SK-N-SH (cell line): ENCODE measurements around the gene SERPINB3. TPM values are rescaled to one million over a fixed set of nuclear protein-coding genes. Genes with fewer than 3 reads are reported as not detected.

ENCODE experiments used
- CTCF ChIA-PET: fragments of 300-600, 350-600 bp; formaldehyde crosslinking; extraction: SDS; loops from one replicate; lab custom pipeline; 2021; lab: Yijun Ruan, JAX
- POLR2A ChIA-PET: fragments of 350-600 bp; sonication (Branson Sonifier 250); formaldehyde crosslinking; extraction: SDS; loops from one replicate; lab custom pipeline; 2020; ENCODE audit warnings: antibody characterized with exemption, inconsistent platforms; lab: Yijun Ruan, JAX
- DNase-seq: peaks from one replicate; pipeline ENCODE4 v3.0.0; 2012
- H2AFZ ChIP-seq: fragments of 200-600 bp; sonication (generic); 2 replicates; pipeline ENCODE4 v1.8.1; 2016; ENCODE audit warnings: antibody characterized with exemption, mild to moderate bottlenecking, low read depth
- H3F3A ChIP-seq: fragments of 200-600 bp; sonication (generic); replicated peaks from 2 replicates; pipeline ENCODE3; 2016; ENCODE audit warnings: antibody characterized with exemption, mild to moderate bottlenecking; ENCODE audit not compliant: insufficient read depth
- H3K27ac ChIP-seq, 2 experiments: fragments of 200-500 bp in 1 of 2; fragments of 200-600 bp in 1 of 2; sonication (Bioruptor generic) in 1 of 2; sonication (generic), shearing (Covaris generic) in 1 of 2; 2 replicates each; pipeline versions ENCODE4 v1.5.1 to v1.6.1; 2014 to 2016; ENCODE audit warnings: low read depth in 2 of 2, inconsistent platforms in 1 of 2, low read length in 1 of 2, mild to moderate bottlenecking in 1 of 2, mixed read lengths in 1 of 2
- H3K27me3 ChIP-seq: fragments of 200-600 bp; sonication (generic), shearing (Covaris generic); 2 replicates; pipeline ENCODE4 v1.6.1; 2016; ENCODE audit warnings: mixed run types; ENCODE audit not compliant: insufficient read depth
- H3K36me3 ChIP-seq, 2 experiments: fragments of 200-500 bp in 1 of 2; fragments of 200-600 bp in 1 of 2; sonication (Bioruptor generic) in 1 of 2; sonication (generic) in 1 of 2; replicated peaks in 1 of 2; 2 replicates each; pipeline versions ENCODE3 to v1.5.1; 2014 to 2016; ENCODE audit warnings: low read length in 1 of 2, mild to moderate bottlenecking in 1 of 2; ENCODE audit not compliant: insufficient read depth in 2 of 2, control insufficient read depth in 1 of 2
- H3K4me1 ChIP-seq, 2 experiments: fragments of 200-500 bp in 1 of 2; fragments of 200-600 bp in 1 of 2; sonication (Bioruptor generic) in 1 of 2; sonication (generic), shearing (Covaris generic) in 1 of 2; 2 replicates each; pipeline versions ENCODE4 v1.5.1 to v1.6.1; 2014 to 2016; ENCODE audit warnings: low read depth in 1 of 2, low read length in 1 of 2, mixed run types in 1 of 2; ENCODE audit not compliant: insufficient read depth in 2 of 2, control insufficient read depth in 1 of 2
- H3K4me2 ChIP-seq: fragments of 200-600 bp; sonication (generic), shearing (Covaris generic); 2 replicates; pipeline ENCODE4 v1.6.1; 2017; ENCODE audit warnings: mixed run types
- H3K4me3 ChIP-seq, 2 experiments: fragments of 200-500 bp in 1 of 2; fragments of 200-600 bp in 1 of 2; sonication (Bioruptor generic) in 1 of 2; sonication (generic), shearing (Covaris generic) in 1 of 2; 2 replicates each; pipeline versions ENCODE4 v1.5.1 to v1.8.1; 2014 to 2016; ENCODE audit warnings: low read depth in 2 of 2, inconsistent platforms in 1 of 2, low read length in 1 of 2, mild to moderate bottlenecking in 1 of 2, mixed read lengths in 1 of 2, moderate library complexity in 1 of 2
- H3K79me2 ChIP-seq: fragments of 200-600 bp; sonication (generic); 2 replicates; pipeline ENCODE4 v1.8.1; 2017; ENCODE audit warnings: mild to moderate bottlenecking; ENCODE audit not compliant: insufficient read depth
- H3K9ac ChIP-seq: fragments of 200-600 bp; sonication (generic); 2 replicates; pipeline ENCODE4 v1.6.1; 2017; ENCODE audit warnings: mixed run types
- H3K9me2 ChIP-seq: fragments of 200-600 bp; sonication (generic); 2 replicates; pipeline ENCODE4 v1.6.1; 2017; ENCODE audit warnings: mixed run types
- H3K9me3 ChIP-seq: fragments of 200-600 bp; sonication (generic); 2 replicates; pipeline ENCODE4 v1.6.1; 2017; ENCODE audit warnings: mixed run types, mild to moderate bottlenecking, moderate library complexity
- H4K20me1 ChIP-seq: fragments of 200-600 bp; sonication (generic); 2 replicates; pipeline ENCODE4 v1.6.1; 2017; ENCODE audit warnings: mild to moderate bottlenecking, mixed run types; ENCODE audit not compliant: insufficient read depth
- CHD2 ChIP-seq: fragments of 150-350 bp; IDR thresholded peaks from 2 replicates; pipeline ENCODE4 v1.6.1; 2018; ENCODE audit warnings: low read length; ENCODE audit not compliant: partially characterized antibody
- FOXM1 ChIP-seq: IDR thresholded peaks from 2 replicates; pipeline ENCODE4 v1.4.0; 2012; ENCODE audit warnings: low read depth, mild to moderate bottlenecking
- GABPA ChIP-seq: IDR thresholded peaks from 2 replicates; pipeline ENCODE4 v1.4.0; 2012; ENCODE audit warnings: low read depth, mild to moderate bottlenecking
- IRF3 ChIP-seq: fragments of 150-350 bp; IDR thresholded peaks from 2 replicates; pipeline ENCODE4 v1.6.1; 2016; ENCODE audit warnings: mild to moderate bottlenecking, low read depth, low read length
- NFIC ChIP-seq: IDR thresholded peaks from 2 replicates; pipeline ENCODE4 v1.4.0; 2012; ENCODE audit warnings: borderline replicate concordance
- RCOR1 ChIP-seq: fragments of 150-350 bp; IDR thresholded peaks from 2 replicates; pipeline ENCODE4 v1.6.1; 2017; ENCODE audit warnings: antibody characterized with exemption, low read length
- REST ChIP-seq: IDR thresholded peaks from 2 replicates; pipeline ENCODE4 v1.6.1; 2012; ENCODE audit warnings: mild to moderate bottlenecking, low read depth, low read length, moderate library complexity
- RFX5 ChIP-seq: IDR thresholded peaks from 2 replicates; pipeline ENCODE4 v1.6.1; 2012; ENCODE audit warnings: mild to moderate bottlenecking, improper control_type of control experiment, low read length
- SMC3 ChIP-seq: IDR thresholded peaks from 2 replicates; pipeline ENCODE4 v1.6.1; 2012; ENCODE audit warnings: low read depth, low read length, improper control_type of control experiment
- TAF1 ChIP-seq: IDR thresholded peaks from 2 replicates; pipeline ENCODE4 v1.6.1; 2012; ENCODE audit warnings: low read depth, mild to moderate bottlenecking, low read length, moderate library complexity, borderline replicate concordance
- WGBS: methylation state at CpG from one replicate; pipeline ENCODE4 v1.1.6; 2017; ENCODE audit warnings: low lambda C conversion rate; 5-methylcytosine and 5-hydroxymethylcytosine counted together
- polyA plus RNA-seq, 3 experiments: library from polyadenylated mRNA; depleted of rRNA; stranded (reverse); fragments of >200 nt; gene quantifications; 2 replicates each; pipeline ENCODE4 v1.2.3, GENCODE V29; 2012
- TF ChIP-seq, protein P1 (sequence below): IDR thresholded peaks from 2 replicates; pipeline ENCODE4; 2012
- TF ChIP-seq, protein P2 (sequence below): fragments of 200-600 bp; sonication (generic); IDR thresholded peaks from 2 replicates; pipeline ENCODE4 v1.6.1; 2017; ENCODE audit warnings: antibody characterized with exemption, mild to moderate bottlenecking, moderate library complexity
- TF ChIP-seq, protein P3 (sequence below): IDR thresholded peaks from 2 replicates; pipeline ENCODE4 v1.4.0; 2012; ENCODE audit warnings: low read depth
- TF ChIP-seq, protein P4 (sequence below): fragments of 150-350 bp; IDR thresholded peaks from 2 replicates; pipeline ENCODE4 v1.6.1; 2017; ENCODE audit warnings: antibody characterized with exemption, low read length, low read depth, borderline replicate concordance

Gene SERPINB3
- polyA plus RNA-seq, 1 of the 3 experiments (the other 2 are of a cell fraction): 0.07 TPM

- TF ChIP-seq, protein P1, sequence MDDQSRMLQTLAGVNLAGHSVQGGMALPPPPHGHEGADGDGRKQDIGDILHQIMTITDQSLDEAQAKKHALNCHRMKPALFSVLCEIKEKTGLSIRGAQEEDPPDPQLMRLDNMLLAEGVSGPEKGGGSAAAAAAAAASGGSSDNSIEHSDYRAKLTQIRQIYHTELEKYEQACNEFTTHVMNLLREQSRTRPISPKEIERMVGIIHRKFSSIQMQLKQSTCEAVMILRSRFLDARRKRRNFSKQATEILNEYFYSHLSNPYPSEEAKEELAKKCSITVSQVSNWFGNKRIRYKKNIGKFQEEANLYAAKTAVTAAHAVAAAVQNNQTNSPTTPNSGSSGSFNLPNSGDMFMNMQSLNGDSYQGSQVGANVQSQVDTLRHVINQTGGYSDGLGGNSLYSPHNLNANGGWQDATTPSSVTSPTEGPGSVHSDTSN: no peak
- TF ChIP-seq, protein P2, sequence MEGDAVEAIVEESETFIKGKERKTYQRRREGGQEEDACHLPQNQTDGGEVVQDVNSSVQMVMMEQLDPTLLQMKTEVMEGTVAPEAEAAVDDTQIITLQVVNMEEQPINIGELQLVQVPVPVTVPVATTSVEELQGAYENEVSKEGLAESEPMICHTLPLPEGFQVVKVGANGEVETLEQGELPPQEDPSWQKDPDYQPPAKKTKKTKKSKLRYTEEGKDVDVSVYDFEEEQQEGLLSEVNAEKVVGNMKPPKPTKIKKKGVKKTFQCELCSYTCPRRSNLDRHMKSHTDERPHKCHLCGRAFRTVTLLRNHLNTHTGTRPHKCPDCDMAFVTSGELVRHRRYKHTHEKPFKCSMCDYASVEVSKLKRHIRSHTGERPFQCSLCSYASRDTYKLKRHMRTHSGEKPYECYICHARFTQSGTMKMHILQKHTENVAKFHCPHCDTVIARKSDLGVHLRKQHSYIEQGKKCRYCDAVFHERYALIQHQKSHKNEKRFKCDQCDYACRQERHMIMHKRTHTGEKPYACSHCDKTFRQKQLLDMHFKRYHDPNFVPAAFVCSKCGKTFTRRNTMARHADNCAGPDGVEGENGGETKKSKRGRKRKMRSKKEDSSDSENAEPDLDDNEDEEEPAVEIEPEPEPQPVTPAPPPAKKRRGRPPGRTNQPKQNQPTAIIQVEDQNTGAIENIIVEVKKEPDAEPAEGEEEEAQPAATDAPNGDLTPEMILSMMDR: no peak
- TF ChIP-seq FOXM1: no peak
- TF ChIP-seq TAF1: no peak
- no peak for TF ChIP-seq REST
- no peak for TF ChIP-seq GABPA
- no peak for TF ChIP-seq IRF3
These were observed 27.4 kb upstream of the SERPINB3 start (continued) for GRCh38 chr18:63689064-63689463.

- H4K20me1 ChIP-seq: no peaks in the 10 kb centered on the region
These were observed 25.2 kb upstream of the SERPINB3 start for GRCh38 chr18:63686871-63687270.

More at GRCh38 chr18:63686871-63687270, 25.2 kb upstream of the SERPINB3 start:
- no peak for DNase-seq
- Histone ChIP-seq H3K4me2 (no peak overlapping the region), H3K4me1 (peaks cover 0 to 8% of the 10 kb centered on the region in 2 experiments; a peak in 1 of 4 replicates), H2AFZ (no peak overlapping the region), H3K36me3 (no peaks in the 10 kb centered on the region), H3K79me2 (no peaks in the 10 kb centered on the region), H3F3A (no peaks in the 10 kb centered on the region), H3K9ac (no peak overlapping the region), H3K9me2 (no peaks in the 10 kb centered on the region)
- CTCF ChIA-PET: no interaction called here
- 4% methylated on average over 2 of the region's 2 CpGs for WGBS
- TF ChIP-seq, protein P3, sequence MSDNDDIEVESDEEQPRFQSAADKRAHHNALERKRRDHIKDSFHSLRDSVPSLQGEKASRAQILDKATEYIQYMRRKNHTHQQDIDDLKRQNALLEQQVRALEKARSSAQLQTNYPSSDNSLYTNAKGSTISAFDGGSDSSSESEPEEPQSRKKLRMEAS: no peak
- no peak for TF ChIP-seq CHD2
- no peak for TF ChIP-seq NFIC
- TF ChIP-seq RFX5: no peak
- TF ChIP-seq SMC3: no peak
- TF ChIP-seq, protein P4, sequence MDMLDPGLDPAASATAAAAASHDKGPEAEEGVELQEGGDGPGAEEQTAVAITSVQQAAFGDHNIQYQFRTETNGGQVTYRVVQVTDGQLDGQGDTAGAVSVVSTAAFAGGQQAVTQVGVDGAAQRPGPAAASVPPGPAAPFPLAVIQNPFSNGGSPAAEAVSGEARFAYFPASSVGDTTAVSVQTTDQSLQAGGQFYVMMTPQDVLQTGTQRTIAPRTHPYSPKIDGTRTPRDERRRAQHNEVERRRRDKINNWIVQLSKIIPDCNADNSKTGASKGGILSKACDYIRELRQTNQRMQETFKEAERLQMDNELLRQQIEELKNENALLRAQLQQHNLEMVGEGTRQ: no peak
- TF ChIP-seq GABPA: no peak
- TF ChIP-seq IRF3: no peak
- no peak for TF ChIP-seq RCOR1
- TF ChIP-seq, all 33 proteins: peak for 0
- Histone ChIP-seq H3K27me3 (peaks cover 4% of the 10 kb centered on the region; the same call in 1 of the 2 replicates), H3K4me3 (no peak overlapping the region), H3K27ac (no peak overlapping the region), H3K9me3 (no peaks in the 10 kb centered on the region)
- POLR2A ChIA-PET: no interaction called here
